K562 (cell line): Measurements from ENCODE around the gene ARNT2. TPM values are rescaled to one million over a fixed set of nuclear protein-coding genes. Genes with fewer than 3 reads are reported as not detected.

Experiments used
- ATAC-seq: fragments of 200-7000 bp; cut with Tn5 transposase; 3 replicates; pipeline ENCODE4 v1.9.1; 2020; ENCODE audit warnings: moderate library complexity
- BruUV-seq: library from RNA; stranded (reverse); fragments of 400-500 nt; replicated peaks from 2 replicates; lab custom pipeline; 2021; lab: Mats Ljungman, UMichigan
- CTCF ChIA-PET: fragments of 300-600 bp; formaldehyde crosslinking; extraction: SDS; loops from one replicate; lab custom pipeline; 2021; ENCODE audit warnings: low intra/inter-chr PET ratio; lab: Yijun Ruan, JAX
- POLR2A ChIA-PET: fragments of 300-600, 350-650 bp; sonication (Branson Sonifier 250); formaldehyde crosslinking; extraction: SDS; loops from one replicate; lab custom pipeline; 2021; ENCODE audit warnings: antibody characterized with exemption, inconsistent platforms; lab: Yijun Ruan, JAX
- DNase-seq, 4 experiments: peaks; one replicate each; pipeline versions ENCODE4 v3.0.0 to v3.0.0-alpha.2; 2011 to 2018; ENCODE audit warnings: low spot score in 3 of 4, mixed read lengths in 3 of 4; ENCODE audit errors: extremely low read depth in 1 of 4
- FAIRE-seq: peaks from 2 replicates; lab custom pipeline; 2011; peaks lifted over from hg19 to GRCh38; lab: Jason Lieb, UNC
- H2AFZ ChIP-seq: 2 replicates; pipeline ENCODE4 v1.6.0; 2011; ENCODE audit warnings: low read depth, low read length, control low read depth, inconsistent platforms
- H3K27ac ChIP-seq: fragments of 200-600 bp; 3 replicates; pipeline ENCODE4 v1.8.0; 2011; ENCODE audit warnings: low read depth, mild to moderate bottlenecking, control low read depth, inconsistent platforms, low read length, moderate library complexity, mixed read lengths; ENCODE audit errors: extremely low read depth
- H3K27me3 ChIP-seq, 2 experiments: fragments of 300-600 bp in 1 of 2; 2 replicates in 1 of 2; 3 replicates in 1 of 2; pipeline versions ENCODE4 v1.6.0 to v1.8.0; 2011; ENCODE audit warnings: inconsistent platforms in 2 of 2, low read length in 2 of 2, mild to moderate bottlenecking in 1 of 2, mixed read lengths in 1 of 2, moderate library complexity in 1 of 2; ENCODE audit not compliant: control insufficient read depth in 2 of 2, insufficient read depth in 2 of 2
- H3K36me3 ChIP-seq: fragments of 300-600 bp; 3 replicates; pipeline ENCODE4 v1.8.0; 2011; ENCODE audit warnings: mild to moderate bottlenecking, low read length, inconsistent platforms; ENCODE audit not compliant: control insufficient read depth, insufficient read depth
- H3K4me1 ChIP-seq, 2 experiments: fragments of 200-600 bp in 1 of 2; replicated peaks in 1 of 2; 2 replicates in 1 of 2; 3 replicates in 1 of 2; pipeline versions ENCODE4 v1.5.1 to v1.8.0; 2011; ENCODE audit warnings: inconsistent platforms in 2 of 2, low read length in 2 of 2, mild to moderate bottlenecking in 1 of 2, mixed read lengths in 1 of 2, moderate library complexity in 1 of 2; ENCODE audit not compliant: control insufficient read depth in 2 of 2, insufficient read depth in 2 of 2
- H3K4me2 ChIP-seq: 2 replicates; pipeline ENCODE4 v1.6.1; 2011; ENCODE audit warnings: low read length, control low read depth, inconsistent platforms, mixed read lengths; ENCODE audit not compliant: insufficient read depth
- H3K4me3 ChIP-seq: fragments of 200-600 bp; sonication (generic), shearing (Covaris generic); 2 replicates; pipeline ENCODE4 v1.5.1; 2016; ENCODE audit warnings: control low read depth, inconsistent platforms
- H3K79me2 ChIP-seq: fragments of 200-600 bp; 3 replicates; pipeline ENCODE4 v1.8.0; 2011; ENCODE audit warnings: low read length, inconsistent platforms; ENCODE audit not compliant: control insufficient read depth, insufficient read depth
- H3K9ac ChIP-seq, 2 experiments: 2 replicates each; pipeline versions ENCODE4 v1.6.0 to v1.6.1; 2011; ENCODE audit warnings: low read depth in 2 of 2, low read length in 2 of 2, control low read depth in 1 of 2, inconsistent platforms in 1 of 2, mild to moderate bottlenecking in 1 of 2, mixed read lengths in 1 of 2; ENCODE audit not compliant: insufficient read depth in 1 of 2
- H3K9me1 ChIP-seq: one replicate; pipeline ENCODE4 v1.6.0; 2011; ENCODE audit warnings: inconsistent platforms, mild to moderate bottlenecking, low read length, moderate library complexity; ENCODE audit not compliant: control insufficient read depth, insufficient read depth
- H3K9me3 ChIP-seq: replicated peaks from 2 replicates; pipeline ENCODE4 v1.5.1; 2011; ENCODE audit warnings: low read depth, low read length, inconsistent platforms; ENCODE audit not compliant: control insufficient read depth, insufficient read depth
- H4K20me1 ChIP-seq: replicated peaks from 2 replicates; pipeline ENCODE4 v1.6.1; 2011; ENCODE audit warnings: low read length, inconsistent platforms, mixed read lengths; ENCODE audit not compliant: control insufficient read depth, insufficient read depth
- BACH1 ChIP-seq: fragments of 200-800 bp; sonication (Bioruptor generic); IDR thresholded peaks from 2 replicates; pipeline ENCODE4 v1.6.1; 2016; ENCODE audit warnings: missing genetic modification characterization, missing compliant biosample characterization
- CBX1 ChIP-seq: sonication (generic); IDR thresholded peaks from 2 replicates; pipeline ENCODE4 v1.6.1; 2016; ENCODE audit warnings: antibody characterized with exemption, low read depth, mild to moderate bottlenecking
- CBX5 ChIP-seq: IDR thresholded peaks from 2 replicates; pipeline ENCODE4 v1.6.1; 2014; ENCODE audit warnings: low read depth, borderline replicate concordance
- ELF1 ChIP-seq: fragments of 200-800 bp; sonication (Bioruptor generic); IDR thresholded peaks from 2 replicates; pipeline ENCODE4 v1.6.1; 2016; ENCODE audit warnings: missing genetic modification characterization, missing compliant biosample characterization
- ELF4 ChIP-seq: fragments of 450-650 bp; formaldehyde crosslinking; IDR thresholded peaks from 2 replicates; pipeline ENCODE4 v1.4.0; 2022; ENCODE audit warnings: missing genetic modification characterization
- ERF ChIP-seq: fragments of 450-650 bp; formaldehyde crosslinking; IDR thresholded peaks from 2 replicates; pipeline ENCODE4 v1.4.0; 2020; ENCODE audit warnings: mild to moderate bottlenecking, mixed read lengths
- HNRNPK ChIP-seq: fragments of 200-400 bp; formaldehyde crosslinking; IDR thresholded peaks from one replicate; pipeline ENCODE4 v1.6.1; 2018; ENCODE audit warnings: mild to moderate bottlenecking, low read depth, low read length; ENCODE audit not compliant: poor library complexity, severe bottlenecking
- KDM4B ChIP-seq, 2 experiments: fragments of 450-650 bp in 1 of 2; sonication (generic) in 1 of 2; IDR thresholded peaks; 2 replicates each; pipeline ENCODE4 v1.6.1; 2016 to 2017; ENCODE audit warnings: borderline replicate concordance in 2 of 2, antibody characterized with exemption in 1 of 2, low read depth in 1 of 2, mild to moderate bottlenecking in 1 of 2
- KLF16 ChIP-seq: IDR thresholded peaks from 2 replicates; pipeline ENCODE4 v1.6.1; 2016; ENCODE audit warnings: antibody characterized with exemption
- MBD2 ChIP-seq: sonication (generic); IDR thresholded peaks from 2 replicates; pipeline ENCODE4 v1.6.1; 2016; ENCODE audit warnings: low read depth, borderline replicate concordance
- NCOA1 ChIP-seq: fragments of 450-650 bp; IDR thresholded peaks from 2 replicates; pipeline ENCODE4 v1.6.1; 2016; ENCODE audit warnings: low read depth
- PML ChIP-seq: IDR thresholded peaks from 2 replicates; pipeline ENCODE4 v1.6.1; 2012; ENCODE audit warnings: low read length, inconsistent platforms
- RBBP5 ChIP-seq: fragments of 200-600 bp; sonication (generic); IDR thresholded peaks from 2 replicates; pipeline ENCODE4 v1.6.1; 2012; ENCODE audit warnings: borderline replicate concordance, mild to moderate bottlenecking, low read length, control low read depth, inconsistent platforms; ENCODE audit not compliant: insufficient read depth, poor library complexity, severe bottlenecking
- RBM22 ChIP-seq: fragments of 200-400 bp; formaldehyde crosslinking; IDR thresholded peaks from 2 replicates; pipeline ENCODE4 v1.6.1; 2018; ENCODE audit warnings: low read length, low read depth; ENCODE audit not compliant: poor library complexity, severe bottlenecking
- TOE1 ChIP-seq, 2 experiments: fragments of 450-650 bp in 1 of 2; sonication (generic) in 1 of 2; formaldehyde crosslinking in 1 of 2; IDR thresholded peaks; 2 replicates each; pipeline versions ENCODE4 v1.7.1 to v1.8.0; 2016 to 2022; ENCODE audit warnings: borderline replicate concordance in 2 of 2, mild to moderate bottlenecking in 2 of 2, antibody characterized with exemption in 1 of 2, inconsistent platforms in 1 of 2, low read depth in 1 of 2, missing genetic modification reagents in 1 of 2, moderate library complexity in 1 of 2
- ZNF232 ChIP-seq: sonication (generic); formaldehyde crosslinking; IDR thresholded peaks from 2 replicates; pipeline ENCODE4 v1.8.0; 2022; ENCODE audit warnings: mild to moderate bottlenecking, missing genetic modification reagents
- ZNF586 ChIP-seq: fragments of 450-650 bp; formaldehyde crosslinking; conservative IDR thresholded peaks from 2 replicates; pipeline ENCODE4 v1.4.0; 2020; ENCODE audit warnings: mild to moderate bottlenecking, moderate library complexity
- WGBS: fragments of 100-300 bp; shearing (Covaris generic); methylation state at CpG from one replicate; pipeline ENCODE4 v1.1.6; 2016; ENCODE audit warnings: low coverage, mixed read lengths; ENCODE audit not compliant: insufficient coverage; ENCODE audit errors: missing lambda C conversion rate; 5-methylcytosine and 5-hydroxymethylcytosine counted together
- in situ Hi-C: fragments of 300-500 bp; cut with MboI; formaldehyde crosslinking; loops from 4 replicates; pipeline ENCODE4 v1.15.0; 2018; ENCODE audit warnings: inconsistent platforms, mixed read lengths
- intact Hi-C: fragments of 100-400 bp; cut with micrococcal nuclease; formaldehyde crosslinking; loops from 2 replicates; pipeline ENCODE4 v1.14.2; 2022
- polyA plus RNA-seq, 8 experiments: library from polyadenylated mRNA; depleted of rRNA in 4 of 8; stranded (reverse) in 5 of 8; unstranded in 3 of 8; fragments of >200 nt; fragmentation: Nextera tagmentation in 2 of 8; fragmentation: Illumina TruSeq in 1 of 8; extraction: Ambion mirVana in 2 of 8; extraction: Trizol in 1 of 8; gene quantifications; 2 replicates each; pipeline versions ENCODE4 v1.2.1 to v1.2.3, GENCODE V29; 2011 to 2014; ENCODE audit warnings: inconsistent platforms in 1 of 8, missing spikeins in 1 of 8
- total RNA-seq, 7 experiments: library from RNA; depleted of rRNA in 6 of 7; stranded (reverse); fragments of >200 nt in 6 of 7; fragmentation: Illumina TruSeq in 2 of 7; extraction: Trizol in 2 of 7; gene quantifications; 2 replicates each; pipeline versions ENCODE4 v1.2.1 to v1.2.3, GENCODE V29; 2011 to 2021; ENCODE audit warnings: low replicate concordance in 1 of 7

The ARNT2 gene
- total and polyA plus RNA-seq, 9 of the 15 experiments (the other 6 are each of a cell fraction or from before 2014, with no cell fraction given), result 0.01 TPM; not detected in 8

- H4K20me1 ChIP-seq, result no peaks in the 10 kb centered on the region; the same call in 1 of the 2 replicates
- under 1% methylated on average over 14 of the region's 14 CpGs for WGBS
- peaks cover 5 to 26% of the 10 kb centered on the region in 2 experiments; a peak in 3 of 5 replicates for H3K27me3 ChIP-seq
- no peaks in the 10 kb centered on the region for H3K9me3 ChIP-seq
- H3K4me1 ChIP-seq, result no peaks in the 10 kb centered on the region
- H2AFZ ChIP-seq, result no peak overlapping the region
- no peak for TF ChIP-seq PML
- TF ChIP-seq ELF1 (tag), result no peak
- no peak for TF ChIP-seq RBM22
- no peaks in the 10 kb centered on the region for H3K36me3 ChIP-seq
- CTCF ChIA-PET, result no interaction called here
- H3K4me3 ChIP-seq, result no peak overlapping the region
- ATAC-seq (no peak), DNase-seq (no peak), FAIRE-seq (no peak)
- BruUV-seq, result no TSS peak
- in situ Hi-C loops (loop anchor here (25.0 kb wide), 1 partner anchor 651 kb away; no protein-coding TSS in a partner anchor), intact Hi-C loops (no loop called here)
- H3K9me1 ChIP-seq, result no peaks in the 10 kb centered on the region
- H3K79me2 ChIP-seq, result no peaks in the 10 kb centered on the region
- POLR2A ChIA-PET, result no interaction called here
- H3K9ac ChIP-seq, result no peak overlapping the region
- H3K27ac ChIP-seq, result no peak overlapping the region
- no peak overlapping the region for H3K4me2 ChIP-seq
Measured at GRCh38 chr15:80461356-80462095, 57.3 kb downstream of the ARNT2 start.

GRCh38 chr15:80462111-80462510, 57.9 kb downstream of the ARNT2 start:
- Histone ChIP-seq H3K27ac (no peak overlapping the region), H3K9me3 (no peaks in the 10 kb centered on the region), H3K9me1 (no peaks in the 10 kb centered on the region), H4K20me1 (no peaks in the 10 kb centered on the region; the same call in 1 of the 2 replicates), H3K4me3 (no peak overlapping the region), H3K9ac (no peak overlapping the region), H3K4me1 (no peaks in the 10 kb centered on the region), H3K36me3 (no peaks in the 10 kb centered on the region), H2AFZ (no peak overlapping the region), H3K79me2 (no peaks in the 10 kb centered on the region), H3K4me2 (no peak overlapping the region), H3K27me3 (peaks cover 5 to 27% of the 10 kb centered on the region in 2 experiments; a peak in 3 of 5 replicates)
- in situ Hi-C loops, result loop anchor here (25.0 kb wide), 1 partner anchor 650 kb away; no protein-coding TSS in a partner anchor
- no TSS peak for BruUV-seq
- ATAC-seq, result no peak
- ChIA-PET POLR2A (no interaction called here), CTCF (no interaction called here)
- intact Hi-C loops, result no loop called here
- 1% methylated on average over 6 of the region's 6 CpGs for WGBS
- FAIRE-seq, result no peak
- DNase-seq, result no peak
- no peak for TF ChIP-seq ERF (CRISPR knock-in tag)
- no peak for TF ChIP-seq ZNF586 (CRISPR knock-in tag)
- no peak for TF ChIP-seq MBD2
- TF ChIP-seq NCOA1, result no peak
- TF ChIP-seq CBX1, result no peak
- TF ChIP-seq KLF16, result no peak
- no peak for TF ChIP-seq HNRNPK
- no peak for TF ChIP-seq ZNF232 (CRISPR knock-in tag)
- TF ChIP-seq CBX5, result no peak
- TF ChIP-seq ELF4, result no peak
- TF ChIP-seq KDM4B (IDR thresholded peaks at IDR 0.05; ENCODE audit: borderline replicate concordance in 2 of 2, low read depth in 1 of 2), result no peak
- no peak for TF ChIP-seq TOE1 (IDR thresholded peaks at IDR 0.05; ENCODE audit: borderline replicate concordance)
- no peak for TF ChIP-seq TOE1 (CRISPR knock-in tag; IDR thresholded peaks at IDR 0.05; ENCODE audit: borderline replicate concordance, low read depth)
- no peak for TF ChIP-seq RBBP5
- no peak for TF ChIP-seq BACH1 (tag)
